ENCODE data around the gene SGMS1.
"Not testable (repeated sequence)": the region's sequence is repeated elsewhere in the genome, so short reads cannot be mapped to it uniquely, and the experiment has no call there.

SGMS1 gene

DNA sequence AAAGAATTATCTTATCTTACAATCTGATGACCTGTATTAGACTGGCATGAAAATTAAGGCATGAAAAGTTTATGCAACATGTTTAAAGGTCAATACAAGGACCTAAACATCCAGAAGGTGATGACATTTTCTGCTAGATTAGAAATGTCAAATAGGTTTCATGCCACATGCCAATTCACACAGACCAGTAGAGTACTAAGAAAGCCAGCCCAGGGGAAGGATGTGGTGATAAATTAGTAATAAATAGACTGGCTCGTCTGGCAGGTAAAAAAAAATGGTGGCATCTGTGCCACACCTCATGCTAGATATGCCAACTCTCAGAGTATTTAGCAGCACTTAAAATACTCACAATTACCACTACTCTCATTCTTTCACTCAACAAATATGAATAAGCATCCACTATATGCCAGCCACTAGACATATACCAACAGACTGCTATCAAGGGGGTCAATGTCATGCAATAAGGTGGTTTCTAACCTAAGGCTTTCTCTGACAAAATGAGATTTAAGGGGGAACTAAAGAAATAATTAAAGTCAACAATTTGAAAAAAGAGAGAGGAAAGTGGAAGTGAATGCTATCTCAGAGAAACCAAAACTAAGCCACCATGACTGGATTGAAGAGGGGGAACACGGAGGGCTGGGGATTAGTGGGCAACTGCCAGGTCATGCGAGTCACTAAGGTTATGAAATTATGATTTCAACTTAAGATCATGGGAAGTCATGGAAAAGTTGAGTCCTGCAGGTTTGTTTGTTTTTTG lies 83.5 kb downstream of the SGMS1 start:
- in situ Hi-C loops (cut with MboI; ENCODE audit: low sequenced_read_pairs), result no loop called here

GRCh38 chr10:50538555-50539398 lies 85.0 kb downstream of the SGMS1 start:
- in situ Hi-C loops (cut with MboI; ENCODE audit: low sequenced_read_pairs), result no loop called here

DNA sequence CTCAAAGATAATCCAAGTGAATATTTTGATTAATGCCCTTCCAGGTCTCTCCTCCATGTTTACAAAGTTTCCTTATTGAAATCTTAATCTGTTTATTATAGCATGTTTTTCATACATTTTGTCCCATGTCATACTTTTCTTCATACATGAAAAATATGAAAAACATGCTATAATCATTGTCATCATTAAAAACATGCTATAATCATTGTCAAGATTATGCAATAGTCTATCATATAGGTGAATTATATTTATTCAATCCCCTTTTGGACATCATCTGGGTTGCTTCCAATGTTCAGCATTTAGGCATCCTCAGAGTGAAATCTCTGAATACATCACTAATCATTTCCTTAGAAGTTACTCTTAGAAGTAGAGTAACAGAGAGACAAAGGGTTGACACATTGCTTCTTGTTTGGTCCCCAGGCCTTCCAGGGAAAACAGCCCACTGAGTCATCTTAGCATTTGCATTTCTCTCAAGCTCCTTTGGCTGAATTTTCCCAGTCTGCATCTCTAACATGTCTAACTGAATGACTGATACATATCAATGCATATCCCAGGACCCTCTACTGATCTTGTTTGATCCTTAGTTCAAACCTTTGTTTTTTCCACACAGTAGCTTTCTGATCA lies 87.0 kb downstream of the SGMS1 start:
- in situ Hi-C loops (cut with MboI; ENCODE audit: low sequenced_read_pairs), result no loop called here

DNA sequence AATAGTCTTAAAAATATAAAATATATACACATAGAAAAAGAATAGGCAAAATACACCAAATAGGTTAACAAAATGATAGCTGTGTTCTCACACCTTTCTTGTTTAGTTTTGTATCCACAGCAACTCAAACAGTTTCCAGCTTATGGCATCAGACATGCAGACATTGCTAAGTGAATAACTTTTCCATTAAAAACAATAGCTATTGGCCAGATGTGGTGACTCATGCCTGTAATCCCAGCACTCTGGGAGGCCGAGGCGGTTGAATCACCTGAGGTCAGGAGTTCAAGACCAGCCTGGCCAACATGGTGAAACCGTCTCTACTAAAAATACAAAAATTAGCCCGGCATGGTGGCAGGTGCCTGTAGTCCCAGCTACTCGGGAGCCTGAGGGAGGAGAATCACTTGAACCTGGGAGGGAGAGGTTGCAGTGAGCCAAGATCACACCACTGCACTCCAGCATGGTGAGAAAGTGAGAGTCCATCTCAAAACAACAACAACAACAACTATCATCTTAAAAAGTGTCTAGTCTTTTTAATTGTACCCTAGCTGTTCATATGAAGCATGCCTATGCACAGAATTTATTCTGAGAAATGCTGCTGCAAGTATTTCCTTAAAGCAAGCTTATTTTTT lies 88.9 kb downstream of the SGMS1 start:
- in situ Hi-C loops (cut with MboI; ENCODE audit: low sequenced_read_pairs), result not testable (repeated sequence)

GRCh38 chr10:50533296-50533695 lies 90.5 kb downstream of the SGMS1 start:
- in situ Hi-C loops (cut with MboI; ENCODE audit: low sequenced_read_pairs), result no loop called here

DNA sequence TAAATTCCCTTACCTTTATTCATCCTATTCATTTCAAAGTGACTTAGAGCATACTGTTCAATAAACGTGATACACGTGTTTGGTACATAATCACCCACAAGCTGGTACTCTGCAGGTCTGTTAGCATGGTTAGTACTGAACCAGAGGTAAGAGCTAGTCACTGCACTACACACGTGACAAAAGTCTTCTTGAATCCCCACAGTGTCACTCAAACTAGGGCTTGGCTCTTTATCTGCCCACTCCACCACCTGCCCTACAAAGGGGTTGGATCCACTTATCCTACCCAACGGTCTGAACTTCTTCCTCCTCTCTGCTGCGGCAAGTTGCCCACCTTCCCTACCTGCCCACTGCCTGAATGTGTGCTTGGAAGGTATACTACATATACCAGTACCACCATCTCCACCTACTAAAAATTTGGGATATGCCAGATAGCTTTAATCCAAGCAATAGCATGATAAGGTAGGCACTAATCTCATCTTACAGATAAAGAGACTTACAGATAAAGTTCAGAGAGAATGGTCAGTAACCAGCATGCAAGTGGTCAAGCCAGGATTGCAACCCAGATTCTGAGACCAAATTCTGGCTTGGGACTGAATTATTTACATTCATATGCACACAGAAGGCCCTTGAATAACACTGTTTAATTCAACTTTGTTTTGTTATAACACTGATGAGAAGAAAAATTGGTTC lies 92.2 kb downstream of the SGMS1 start:
- in situ Hi-C loops (cut with MboI; ENCODE audit: low sequenced_read_pairs), result no loop called here

DNA sequence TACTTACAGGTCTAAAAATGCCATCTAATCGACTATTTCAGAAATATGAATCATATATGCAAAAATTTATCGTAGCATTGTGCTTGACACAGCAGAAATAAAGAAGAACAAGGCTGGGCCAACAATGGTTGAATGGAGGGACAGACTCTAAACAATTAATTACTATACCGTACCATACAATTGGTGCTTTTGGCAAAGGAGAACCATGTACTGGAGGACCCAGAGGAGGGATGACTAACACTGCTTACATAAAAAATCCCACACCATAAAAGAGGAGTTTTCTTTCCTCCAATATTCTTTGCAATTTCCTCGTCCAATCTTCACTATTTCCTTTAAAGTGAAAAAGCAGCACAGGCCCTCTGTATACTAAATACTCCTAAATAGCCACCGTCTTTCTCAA lies 94.1 kb downstream of the SGMS1 start:
- in situ Hi-C loops (cut with MboI; ENCODE audit: low sequenced_read_pairs), result no loop called here

- in situ Hi-C loops (cut with MboI; ENCODE audit: low sequenced_read_pairs), result no loop called here
Observed at GRCh38 chr10:50528206-50528605, 95.5 kb downstream of the SGMS1 start.

GRCh38 chr10:50527442-50528043 lies 96.2 kb downstream of the SGMS1 start:
- in situ Hi-C loops (cut with MboI; ENCODE audit: low sequenced_read_pairs), result no loop called here

DNA sequence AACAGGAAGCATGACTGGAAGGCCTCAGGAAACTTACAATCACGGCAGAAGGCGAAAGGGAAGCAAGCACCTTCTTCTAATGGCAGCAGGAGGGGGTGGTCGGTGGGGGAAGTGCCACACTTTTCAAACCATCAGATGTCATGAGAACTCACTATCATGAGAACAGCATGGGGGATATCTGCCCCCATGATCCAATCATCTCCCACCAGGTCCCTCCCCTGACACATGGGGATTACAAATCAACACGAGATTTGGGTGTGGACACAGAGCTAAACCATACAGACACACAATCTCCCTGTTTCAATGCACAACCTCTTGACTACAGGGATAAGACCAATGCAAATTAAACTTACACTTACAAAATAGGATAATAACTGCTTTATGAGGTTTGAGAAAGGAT lies 97.6 kb downstream of the SGMS1 start:
- in situ Hi-C loops (cut with MboI; ENCODE audit: low sequenced_read_pairs), result no loop called here

- in situ Hi-C loops (cut with MboI; ENCODE audit: low sequenced_read_pairs), result no loop called here
Observed at GRCh38 chr10:50523357-50523756, 100.4 kb downstream of the SGMS1 start.

GRCh38 chr10:50522908-50523307 lies 100.8 kb downstream of the SGMS1 start:
- in situ Hi-C loops (cut with MboI; ENCODE audit: low sequenced_read_pairs), result no loop called here

DNA sequence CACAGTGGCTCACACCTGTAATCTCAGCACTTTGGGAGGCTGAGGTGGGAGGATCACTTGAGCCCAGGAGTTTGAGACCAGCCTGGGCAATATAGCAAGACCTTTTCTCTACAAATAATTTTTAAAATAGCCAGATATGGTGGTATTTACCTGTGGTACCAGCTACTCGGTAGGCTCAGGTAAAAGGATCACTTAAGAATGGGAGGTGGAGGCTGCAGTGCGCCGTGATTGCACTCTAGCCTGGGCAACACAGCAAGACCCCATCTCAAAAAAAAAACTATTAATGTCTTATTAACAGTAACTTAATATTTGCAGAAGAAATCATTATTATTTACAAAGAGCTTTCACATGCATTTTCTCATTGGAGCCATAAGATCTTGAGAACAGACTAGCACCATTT lies 103.6 kb downstream of the SGMS1 start:
- in situ Hi-C loops (cut with MboI; ENCODE audit: low sequenced_read_pairs), result no loop called here

DNA sequence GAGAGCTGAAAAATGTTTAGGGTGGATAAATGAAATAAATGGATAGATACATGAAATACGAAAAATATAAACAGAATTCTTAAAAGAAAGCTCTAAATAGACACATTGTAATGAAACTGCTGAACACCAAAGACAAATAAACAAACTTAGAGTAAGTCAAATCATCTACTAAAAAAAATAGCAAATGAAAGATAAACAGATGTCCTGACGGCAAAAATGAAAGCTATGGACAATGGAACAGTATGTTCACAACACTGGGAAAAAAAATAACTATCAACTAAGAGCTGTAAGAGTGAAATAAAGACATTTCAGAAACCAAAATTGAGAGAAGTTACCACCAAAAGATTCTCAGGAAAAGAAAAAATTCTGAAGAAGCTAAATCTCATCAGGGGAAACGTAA lies 106.1 kb downstream of the SGMS1 start:
- in situ Hi-C loops (cut with MboI; ENCODE audit: low sequenced_read_pairs), result no loop called here

GRCh38 chr10:50516171-50516570 lies 107.6 kb downstream of the SGMS1 start:
- in situ Hi-C loops (cut with MboI; ENCODE audit: low sequenced_read_pairs), result no loop called here

- in situ Hi-C loops (cut with MboI; ENCODE audit: low sequenced_read_pairs), result no loop called here
Observed at GRCh38 chr10:50515420-50515819, 108.3 kb downstream of the SGMS1 start.

DNA sequence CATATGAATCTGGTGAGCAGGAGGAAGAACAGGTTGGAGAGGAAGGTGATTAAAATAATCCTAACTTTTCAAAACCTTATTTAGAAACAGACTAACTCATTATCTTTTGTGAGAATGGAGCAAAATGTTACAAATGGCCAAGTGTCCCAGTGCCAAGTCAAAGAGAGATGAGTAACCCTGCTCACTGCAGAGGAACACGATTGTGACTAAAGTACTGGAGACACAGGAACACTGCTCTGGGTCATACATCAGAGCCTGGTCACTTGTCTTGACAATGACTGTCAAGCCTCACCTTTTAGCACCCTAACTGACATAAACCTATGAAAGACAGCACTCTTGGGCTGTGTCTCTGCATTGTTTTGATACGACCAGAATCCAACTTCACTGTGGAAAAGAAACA lies 108.8 kb downstream of the SGMS1 start:
- in situ Hi-C loops (cut with MboI; ENCODE audit: low sequenced_read_pairs), result no loop called here

DNA sequence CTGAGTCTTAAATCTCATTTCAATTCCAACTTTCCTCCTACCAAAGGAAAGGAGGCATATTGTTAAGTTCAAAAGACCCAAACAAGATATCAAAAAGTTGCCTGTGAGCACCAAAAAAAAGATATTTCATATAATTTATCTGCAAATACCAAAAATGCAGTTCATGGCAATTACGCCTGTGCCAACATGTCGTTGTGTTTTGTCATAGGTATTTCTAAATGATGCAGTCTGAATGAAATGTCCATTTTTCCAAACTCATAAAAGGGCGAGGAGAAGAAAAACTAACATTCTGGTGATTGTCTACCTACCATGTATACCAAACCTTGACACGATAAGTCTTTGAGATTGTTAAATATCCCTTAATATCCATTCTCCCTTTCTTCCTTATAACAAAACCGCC lies 109.8 kb downstream of the SGMS1 start:
- in situ Hi-C loops (cut with MboI; ENCODE audit: low sequenced_read_pairs), result no loop called here

GRCh38 chr10:50512743-50513416 lies 110.9 kb downstream of the SGMS1 start:
- in situ Hi-C loops (cut with MboI; ENCODE audit: low sequenced_read_pairs), result no loop called here

DNA sequence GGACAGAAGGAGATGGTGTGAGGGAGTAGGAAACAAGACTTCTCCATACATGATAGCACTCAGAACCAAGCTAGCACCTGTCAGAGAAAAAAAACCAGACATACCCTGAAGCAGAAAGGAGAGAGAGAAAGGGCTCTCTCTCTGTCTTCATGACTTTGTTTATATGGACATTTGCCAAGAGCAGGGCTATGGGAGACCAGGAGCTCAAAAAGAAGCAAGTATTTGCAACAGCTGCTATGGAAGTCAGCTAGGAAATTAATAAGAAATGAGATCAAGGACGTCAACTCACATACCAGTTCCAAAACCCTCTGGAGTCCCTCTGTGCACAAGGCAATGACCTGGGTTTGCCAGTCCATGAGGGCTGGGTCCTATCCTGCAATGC lies 111.6 kb downstream of the SGMS1 start:
- in situ Hi-C loops (cut with MboI; ENCODE audit: low sequenced_read_pairs), result no loop called here

Data from HL-60/S4 (cell line).